ENCODE data around the gene SPATA12.
A peak's percentile ranks its signal among the peaks of the same experiment; 100 is the strongest.

GRCh38 chr3:57093489-57093888, 33.0 kb downstream of the SPATA12 start:
- TF ChIP-seq NFIC (IDR thresholded peaks at IDR 0.05) (no peak), TCF12 (IDR thresholded peaks at IDR 0.05; ENCODE audit: low read depth) (no peak), FOXM1 (IDR thresholded peaks at IDR 0.05; ENCODE audit: borderline replicate concordance, low read depth) (no peak), EP300 (IDR thresholded peaks at IDR 0.05; ENCODE audit: borderline replicate concordance) (no peak), RAD21 (IDR thresholded peaks at IDR 0.05; ENCODE audit: low read depth) (peak; percentile 36), CEBPB (IDR thresholded peaks at IDR 0.05) (no peak), TAF1 (IDR thresholded peaks at IDR 0.05; ENCODE audit: low read depth) (no peak), EGR1 (IDR thresholded peaks at IDR 0.05) (no peak)
- TF ChIP-seq, protein P1, sequence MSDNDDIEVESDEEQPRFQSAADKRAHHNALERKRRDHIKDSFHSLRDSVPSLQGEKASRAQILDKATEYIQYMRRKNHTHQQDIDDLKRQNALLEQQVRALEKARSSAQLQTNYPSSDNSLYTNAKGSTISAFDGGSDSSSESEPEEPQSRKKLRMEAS (IDR thresholded peaks at IDR 0.05) = no peak

Data from Ishikawa (cell line).